WTC11 (cell line): ENCODE results near the gene PRSS48. TPM values are rescaled to one million over a fixed set of nuclear protein-coding genes. Genes with fewer than 3 reads are reported as not detected.

ENCODE experiments used
- ATAC-seq: fragments of 200-7000 bp; cut with Tn5 transposase; 2 replicates; pipeline ENCODE4 v1.10.0; 2021; ENCODE audit warnings: mild to moderate bottlenecking, moderate library complexity
- CTCF ChIA-PET: fragments of 300-600 bp; sonication (Branson Sonifier 250); formaldehyde crosslinking; loops from one replicate; lab custom pipeline; 2021; ENCODE audit warnings: antibody characterized with exemption; lab: Charles Lee
- POLR2A ChIA-PET: fragments of 350-600 bp; sonication (Branson Sonifier 250); formaldehyde crosslinking; loops from one replicate; lab custom pipeline; 2021; ENCODE audit warnings: antibody characterized with exemption; lab: Charles Lee
- DNase-seq: peaks from one replicate; pipeline ENCODE4 v3.0.0; 2021; ENCODE audit warnings: low spot score
- H3K27ac Mint-ChIP-seq: 2 replicates; pipeline ENCODE4 v1.8.0; 2021; ENCODE audit warnings: mixed read lengths
- H3K27me3 Mint-ChIP-seq: 2 replicates; pipeline ENCODE4 v1.8.0; 2021; ENCODE audit warnings: low read depth, mild to moderate bottlenecking, moderate library complexity, mixed read lengths
- H3K36me3 Mint-ChIP-seq: 2 replicates; pipeline ENCODE4 v1.8.0; 2021; ENCODE audit warnings: mixed read lengths
- H3K4me1 Mint-ChIP-seq: 2 replicates; pipeline ENCODE4 v1.8.0; 2022; ENCODE audit warnings: mixed read lengths
- H3K4me3 Mint-ChIP-seq: 2 replicates; pipeline ENCODE4 v1.8.0; 2021; ENCODE audit warnings: mild to moderate bottlenecking, moderate library complexity, mixed read lengths
- H3K9me3 Mint-ChIP-seq: 2 replicates; pipeline ENCODE4 v1.8.0; 2021; ENCODE audit warnings: mixed read lengths
- ATF1 ChIP-seq: sonication (generic); formaldehyde crosslinking; IDR thresholded peaks from 2 replicates; pipeline ENCODE4 v1.8.1; 2023; ENCODE audit warnings: mild to moderate bottlenecking, moderate library complexity, missing genetic modification reagents
- FOXK1 ChIP-seq: sonication (generic); formaldehyde crosslinking; IDR thresholded peaks from 2 replicates; pipeline ENCODE4 v1.8.0; 2022; ENCODE audit warnings: mild to moderate bottlenecking, moderate library complexity, missing genetic modification reagents
- GRHL2 ChIP-seq: fragments of 250-450 bp; sonication (Bioruptor Pico); IDR thresholded peaks from 2 replicates; pipeline ENCODE4 v1.8.0; 2022; ENCODE audit warnings: mild to moderate bottlenecking, moderate library complexity; ENCODE audit not compliant: insufficient replicate concordance, severe bottlenecking
- KAT7 ChIP-seq: sonication (generic); formaldehyde crosslinking; IDR thresholded peaks from 2 replicates; pipeline ENCODE4 v1.8.1; 2023; ENCODE audit warnings: missing genetic modification reagents, mild to moderate bottlenecking, borderline replicate concordance
- TP53 ChIP-seq: sonication (generic); formaldehyde crosslinking; IDR thresholded peaks from 2 replicates; pipeline ENCODE4 v1.8.1; 2023; ENCODE audit warnings: mild to moderate bottlenecking, missing genetic modification reagents
- ZBTB21 ChIP-seq: sonication (generic); formaldehyde crosslinking; IDR thresholded peaks from 2 replicates; pipeline ENCODE4 v1.8.1; 2023; ENCODE audit warnings: mild to moderate bottlenecking, missing genetic modification reagents, borderline replicate concordance
- ZNF219 ChIP-seq: sonication (generic); formaldehyde crosslinking; IDR thresholded peaks from 2 replicates; pipeline ENCODE4 v1.8.0; 2023; ENCODE audit warnings: missing genetic modification reagents, mild to moderate bottlenecking, borderline replicate concordance
- total RNA-seq: library from RNA; stranded (reverse); gene quantifications from 3 replicates; pipeline ENCODE4 v1.2.3, GENCODE V29; 2021
- TF ChIP-seq, protein P1 (sequence below): sonication (generic); formaldehyde crosslinking; IDR thresholded peaks from 2 replicates; pipeline ENCODE4 v1.8.0; 2022; ENCODE audit warnings: mild to moderate bottlenecking, missing genetic modification reagents
- TF ChIP-seq, protein P2 (sequence below): sonication (generic); formaldehyde crosslinking; IDR thresholded peaks from 2 replicates; pipeline ENCODE4 v1.8.1; 2023; ENCODE audit warnings: mild to moderate bottlenecking, missing genetic modification reagents, moderate library complexity

PRSS48 gene
- total RNA-seq, 1 experiment from 2014 or later: not detected

DNA sequence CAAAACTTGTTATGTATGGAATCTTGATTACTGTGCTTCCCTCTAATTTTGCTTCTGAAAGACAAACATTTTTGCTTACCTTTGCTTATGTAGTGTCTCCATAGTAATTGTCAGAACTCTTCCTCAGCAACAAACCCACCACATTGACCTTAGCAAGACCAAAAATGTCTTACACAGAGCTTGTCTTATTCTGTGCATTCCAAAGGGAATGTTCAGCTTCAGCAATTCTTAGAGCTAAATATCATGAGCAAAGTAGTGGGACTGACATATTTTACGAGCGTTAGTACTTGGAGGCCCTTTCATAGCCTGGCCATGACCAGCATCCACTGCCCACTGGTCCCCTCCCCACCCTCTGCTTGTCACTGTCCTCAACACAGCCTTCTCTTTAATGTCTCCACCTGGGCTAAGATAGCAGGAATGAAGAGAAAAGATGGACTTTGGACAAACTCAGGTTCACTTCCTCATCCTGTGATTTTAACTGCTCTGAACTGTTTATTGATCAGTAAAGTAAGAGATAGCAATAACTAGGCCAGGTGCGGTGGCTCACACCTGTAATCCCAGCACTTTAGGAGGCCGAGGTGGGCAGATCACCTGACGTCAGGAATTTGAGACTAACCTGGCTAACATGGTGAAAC lies 63.9 kb downstream of the PRSS48 start:
- ChIA-PET POLR2A (no interaction called here), CTCF (no interaction called here)
- Mint-ChIP-seq H3K4me3 (no peak overlapping the region), H3K27ac (no peak overlapping the region), H3K4me1 (peaks cover 4% of the 10 kb centered on the region), H3K27me3 (no peaks in the 10 kb centered on the region), H3K36me3 (no peaks in the 10 kb centered on the region), H3K9me3 (no peaks in the 10 kb centered on the region)
- no peak for DNase-seq
- ATAC-seq: no peak
- no peak for TF ChIP-seq KAT7
- no peak for TF ChIP-seq ATF1 (CRISPR knock-in tag)
- TF ChIP-seq, protein P1, sequence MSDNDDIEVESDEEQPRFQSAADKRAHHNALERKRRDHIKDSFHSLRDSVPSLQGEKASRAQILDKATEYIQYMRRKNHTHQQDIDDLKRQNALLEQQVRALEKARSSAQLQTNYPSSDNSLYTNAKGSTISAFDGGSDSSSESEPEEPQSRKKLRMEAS (CRISPR knock-in tag): no peak
- TF ChIP-seq GRHL2 (CRISPR knock-in tag): no peak
- TF ChIP-seq, protein P2, sequence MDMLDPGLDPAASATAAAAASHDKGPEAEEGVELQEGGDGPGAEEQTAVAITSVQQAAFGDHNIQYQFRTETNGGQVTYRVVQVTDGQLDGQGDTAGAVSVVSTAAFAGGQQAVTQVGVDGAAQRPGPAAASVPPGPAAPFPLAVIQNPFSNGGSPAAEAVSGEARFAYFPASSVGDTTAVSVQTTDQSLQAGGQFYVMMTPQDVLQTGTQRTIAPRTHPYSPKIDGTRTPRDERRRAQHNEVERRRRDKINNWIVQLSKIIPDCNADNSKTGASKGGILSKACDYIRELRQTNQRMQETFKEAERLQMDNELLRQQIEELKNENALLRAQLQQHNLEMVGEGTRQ: no peak
- no peak for TF ChIP-seq ZBTB21 (CRISPR knock-in tag)
- TF ChIP-seq FOXK1 (CRISPR knock-in tag): no peak
- no peak for TF ChIP-seq ZNF219 (CRISPR knock-in tag)
- TF ChIP-seq TP53: no peak

Other genes with a start within 250 kb of the PRSS48 start
- gene RPS3A, start 177.5 kb upstream of the PRSS48 start, total RNA-seq: 2,111 to 2,489 TPM (median 2,363 TPM) in 3 replicates
- gene SH3D19, start 48.4 kb downstream of the PRSS48 start, total RNA-seq: 39.2 to 41.6 TPM (median 41.4 TPM) in 3 replicates
- gene FHIP1A, start 132.0 kb downstream of the PRSS48 start, total RNA-seq: 64.2 to 68.6 TPM (median 67.5 TPM) in 3 replicates